HepG2 (cell line): ENCODE measurements around the gene COX4I1. TPM values are rescaled to one million over a fixed set of nuclear protein-coding genes. Genes with fewer than 3 reads are reported as not detected.

Experiments
- ETV6 ChIP-seq: sonication (generic); formaldehyde crosslinking; conservative IDR thresholded peaks from 2 replicates; pipeline ENCODE4 v1.4.0; 2020; ENCODE audit warnings: missing genetic modification reagents
- HMGXB3 ChIP-seq: sonication (generic); formaldehyde crosslinking; IDR thresholded peaks from 2 replicates; pipeline ENCODE4 v1.4.0; 2020; ENCODE audit warnings: missing genetic modification reagents, borderline replicate concordance
- HMGXB4 ChIP-seq, 2 experiments: sonication (generic) in 1 of 2; formaldehyde crosslinking in 1 of 2; IDR thresholded peaks; 2 replicates each; pipeline versions ENCODE4 v1.4.0 to v1.6.1; 2018 to 2020; ENCODE audit warnings: missing genetic modification reagents in 2 of 2, borderline replicate concordance in 1 of 2, low read depth in 1 of 2, mild to moderate bottlenecking in 1 of 2, missing biosample characterization in 1 of 2
- HNF4A ChIP-seq: sonication (generic); formaldehyde crosslinking; IDR thresholded peaks from 2 replicates; pipeline ENCODE4 v1.4.0; 2020; ENCODE audit warnings: missing genetic modification reagents
- PAXIP1 ChIP-seq: sonication (generic); formaldehyde crosslinking; conservative IDR thresholded peaks from 2 replicates; pipeline ENCODE4 v1.4.0; 2020; ENCODE audit warnings: mild to moderate bottlenecking, missing genetic modification reagents, moderate library complexity
- REXO4 ChIP-seq: sonication (generic); formaldehyde crosslinking; IDR thresholded peaks from 2 replicates; pipeline ENCODE4 v1.8.0; 2022; ENCODE audit warnings: missing genetic modification reagents, mild to moderate bottlenecking, borderline replicate concordance
- SMC3 ChIP-seq: IDR thresholded peaks from 2 replicates; pipeline ENCODE4 v1.6.1; 2011; ENCODE audit warnings: low read length, improper control_type of control experiment
- ZBTB49 ChIP-seq: sonication (generic); formaldehyde crosslinking; IDR thresholded peaks from 2 replicates; pipeline ENCODE4 v1.4.0; 2020; ENCODE audit warnings: missing genetic modification reagents, borderline replicate concordance
- ZFP36L2 ChIP-seq: sonication (generic); formaldehyde crosslinking; IDR thresholded peaks from 2 replicates; pipeline ENCODE4 v1.4.0; 2020; ENCODE audit warnings: missing genetic modification reagents
- ZNF136 ChIP-seq: sonication (generic); formaldehyde crosslinking; IDR thresholded peaks from 2 replicates; pipeline ENCODE4 v1.8.1; 2022; ENCODE audit warnings: low read depth, mild to moderate bottlenecking, moderate library complexity, missing genetic modification reagents
- ZNF3 ChIP-seq: IDR thresholded peaks from 2 replicates; pipeline ENCODE4 v1.7.0; 2017; ENCODE audit warnings: inconsistent platforms
- ZNF556 ChIP-seq: sonication (generic); formaldehyde crosslinking; IDR thresholded peaks from 2 replicates; pipeline ENCODE4 v1.4.0; 2020; ENCODE audit warnings: mild to moderate bottlenecking, missing genetic modification reagents, borderline replicate concordance
- ZNF660 ChIP-seq: sonication (generic); formaldehyde crosslinking; IDR thresholded peaks from 2 replicates; pipeline ENCODE4 v1.5.1; 2020; ENCODE audit warnings: mild to moderate bottlenecking, low read depth, missing genetic modification reagents, borderline replicate concordance
- ZNF672 ChIP-seq: sonication (generic); formaldehyde crosslinking; IDR thresholded peaks from 2 replicates; pipeline ENCODE4 v1.8.1; 2022; ENCODE audit warnings: missing genetic modification reagents
- ZNF773 ChIP-seq: sonication (generic); formaldehyde crosslinking; IDR thresholded peaks from 2 replicates; pipeline ENCODE4 v1.4.0; 2020; ENCODE audit warnings: missing genetic modification reagents, borderline replicate concordance
- polyA plus RNA-seq, 8 experiments: library from polyadenylated mRNA; depleted of rRNA in 3 of 8; stranded (reverse) in 7 of 8; unstranded in 1 of 8; fragments of >200 nt; fragmentation: Illumina TruSeq in 4 of 8; extraction: Trizol in 4 of 8; gene quantifications; 2 replicates each; pipeline versions ENCODE4 v1.2.1 to v1.2.3, GENCODE V29; 2011 to 2016; ENCODE audit warnings: low read depth in 4 of 8, missing spikeins in 1 of 8, mixed read lengths in 1 of 8; ENCODE audit not compliant: insufficient read depth in 1 of 8
- total RNA-seq, 5 experiments: library from RNA; depleted of rRNA; stranded (reverse); fragments of >200 nt; fragmentation: Illumina TruSeq; extraction: Trizol; gene quantifications; 2 replicates each; pipeline ENCODE4 v1.2.3, GENCODE V29; 2016; ENCODE audit warnings: low read depth in 1 of 5
- TF ChIP-seq, protein P1 (sequence below): sonication (generic); formaldehyde crosslinking; IDR thresholded peaks from 2 replicates; pipeline ENCODE4 v1.5.0; 2020; ENCODE audit warnings: missing genetic modification reagents

COX4I1 gene
- total and polyA plus RNA-seq, 2 of the 13 experiments (the other 11 are each of a cell fraction or from before 2014, with no cell fraction given), result 658 to 902 TPM

DNA sequence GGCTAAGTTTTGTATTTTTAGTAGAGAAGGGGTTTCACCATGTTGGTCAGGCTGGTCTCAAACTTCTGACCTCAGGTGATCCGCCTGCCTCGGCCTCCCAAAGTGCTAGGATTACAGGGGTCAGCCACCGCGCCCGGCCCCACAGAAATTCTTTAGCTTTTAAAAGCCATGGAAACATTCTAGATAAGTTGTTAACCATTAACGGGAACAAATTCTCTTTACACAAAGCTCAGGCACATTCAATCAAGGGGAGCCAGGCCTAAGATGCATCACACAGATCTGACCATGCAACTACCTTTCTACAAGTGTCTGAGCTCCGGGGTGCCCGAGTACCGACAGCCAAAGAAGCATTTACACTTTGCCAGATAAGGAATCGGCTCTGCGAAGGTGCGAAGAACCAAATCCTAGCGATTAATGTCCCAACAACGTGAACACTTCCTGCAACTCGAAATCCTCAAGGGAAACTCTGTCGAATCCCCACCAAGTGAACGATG is 1.2 kb upstream of the COX4I1 start (continued):
- TF ChIP-seq ZNF556 (CRISPR knock-in tag) (no peak), HMGXB4 (CRISPR knock-in tag; IDR thresholded peaks at IDR 0.05; ENCODE audit: borderline replicate concordance in 1 of 2, low read depth in 1 of 2) (no peak), ZBTB49 (CRISPR knock-in tag) (no peak), HMGXB3 (CRISPR knock-in tag) (no peak), ZNF3 (CRISPR knock-in tag) (no peak), REXO4 (CRISPR knock-in tag) (no peak), ZFP36L2 (CRISPR knock-in tag) (no peak), PAXIP1 (CRISPR knock-in tag) (peak; percentile 41), ZNF672 (CRISPR knock-in tag) (no peak), ZNF660 (no peak), ETV6 (CRISPR knock-in tag) (0 out of 2 replicates have a peak, but pooled peaks have one; percentile 17), HNF4A (CRISPR knock-in tag) (peak; percentile 13; the same call in 1 of the 2 replicates), SMC3 (no peak), ZNF773 (no peak), ZNF136 (CRISPR knock-in tag) (no peak)
- TF ChIP-seq, protein P1, sequence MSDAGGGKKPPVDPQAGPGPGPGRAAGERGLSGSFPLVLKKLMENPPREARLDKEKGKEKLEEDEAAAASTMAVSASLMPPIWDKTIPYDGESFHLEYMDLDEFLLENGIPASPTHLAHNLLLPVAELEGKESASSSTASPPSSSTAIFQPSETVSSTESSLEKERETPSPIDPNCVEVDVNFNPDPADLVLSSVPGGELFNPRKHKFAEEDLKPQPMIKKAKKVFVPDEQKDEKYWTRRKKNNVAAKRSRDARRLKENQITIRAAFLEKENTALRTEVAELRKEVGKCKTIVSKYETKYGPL (CRISPR knock-in tag), result no peak
